WTC11 (cell line): ENCODE results near the gene FMNL2. TPM values are rescaled to one million over a fixed set of nuclear protein-coding genes. Genes with fewer than 3 reads are reported as not detected.

Experiments
- ATAC-seq: fragments of 200-7000 bp; cut with Tn5 transposase; 2 replicates; pipeline ENCODE4 v1.10.0; 2021; ENCODE audit warnings: mild to moderate bottlenecking, moderate library complexity
- CTCF ChIA-PET: fragments of 300-600 bp; sonication (Branson Sonifier 250); formaldehyde crosslinking; loops from one replicate; lab custom pipeline; 2021; ENCODE audit warnings: antibody characterized with exemption; lab: Charles Lee
- POLR2A ChIA-PET: fragments of 350-600 bp; sonication (Branson Sonifier 250); formaldehyde crosslinking; loops from one replicate; lab custom pipeline; 2021; ENCODE audit warnings: antibody characterized with exemption; lab: Charles Lee
- DNase-seq: peaks from one replicate; pipeline ENCODE4 v3.0.0; 2021; ENCODE audit warnings: low spot score
- H3K27ac Mint-ChIP-seq: 2 replicates; pipeline ENCODE4 v1.8.0; 2021; ENCODE audit warnings: mixed read lengths
- H3K27me3 Mint-ChIP-seq: 2 replicates; pipeline ENCODE4 v1.8.0; 2021; ENCODE audit warnings: low read depth, mild to moderate bottlenecking, moderate library complexity, mixed read lengths
- H3K36me3 Mint-ChIP-seq: 2 replicates; pipeline ENCODE4 v1.8.0; 2021; ENCODE audit warnings: mixed read lengths
- H3K4me1 Mint-ChIP-seq: 2 replicates; pipeline ENCODE4 v1.8.0; 2022; ENCODE audit warnings: mixed read lengths
- H3K4me3 Mint-ChIP-seq: 2 replicates; pipeline ENCODE4 v1.8.0; 2021; ENCODE audit warnings: mild to moderate bottlenecking, moderate library complexity, mixed read lengths
- H3K9me3 Mint-ChIP-seq: 2 replicates; pipeline ENCODE4 v1.8.0; 2021; ENCODE audit warnings: mixed read lengths
- ATF2 ChIP-seq: sonication (generic); formaldehyde crosslinking; IDR thresholded peaks from 2 replicates; pipeline ENCODE4 v1.8.1; 2022; ENCODE audit warnings: low read depth, missing genetic modification reagents, borderline replicate concordance
- ATF3 ChIP-seq: sonication (generic); formaldehyde crosslinking; conservative IDR thresholded peaks from 2 replicates; pipeline ENCODE4 v1.8.1; 2022; ENCODE audit warnings: mild to moderate bottlenecking, missing genetic modification reagents
- CDX4 ChIP-seq: fragments of 250-450 bp; sonication (Bioruptor Pico); IDR thresholded peaks from 2 replicates; pipeline ENCODE4 v1.9.0; 2021; ENCODE audit warnings: moderate library complexity, mild to moderate bottlenecking, inconsistent platforms, borderline replicate concordance
- CREM ChIP-seq: sonication (generic); formaldehyde crosslinking; IDR thresholded peaks from 2 replicates; pipeline ENCODE4 v1.8.1; 2022; ENCODE audit warnings: mild to moderate bottlenecking, missing genetic modification reagents, moderate library complexity
- E2F1 ChIP-seq: sonication (generic); formaldehyde crosslinking; IDR thresholded peaks from 2 replicates; pipeline ENCODE4 v1.8.0; 2022; ENCODE audit warnings: mild to moderate bottlenecking, missing genetic modification reagents
- GRHL2 ChIP-seq: fragments of 250-450 bp; sonication (Bioruptor Pico); IDR thresholded peaks from 2 replicates; pipeline ENCODE4 v1.8.0; 2022; ENCODE audit warnings: mild to moderate bottlenecking, moderate library complexity; ENCODE audit not compliant: insufficient replicate concordance, severe bottlenecking
- IRF2 ChIP-seq: sonication (generic); formaldehyde crosslinking; IDR thresholded peaks from 2 replicates; pipeline ENCODE4 v1.8.0; 2022; ENCODE audit warnings: low read depth, missing genetic modification reagents, borderline replicate concordance
- KAT7 ChIP-seq: sonication (generic); formaldehyde crosslinking; IDR thresholded peaks from 2 replicates; pipeline ENCODE4 v1.8.1; 2023; ENCODE audit warnings: missing genetic modification reagents, mild to moderate bottlenecking, borderline replicate concordance
- MLX ChIP-seq: sonication (generic); formaldehyde crosslinking; IDR thresholded peaks from 2 replicates; pipeline ENCODE4 v1.8.1; 2023; ENCODE audit warnings: mild to moderate bottlenecking, missing genetic modification reagents, moderate library complexity
- NFYB ChIP-seq: sonication (generic); formaldehyde crosslinking; conservative IDR thresholded peaks from 2 replicates; pipeline ENCODE4 v1.8.0; 2022; ENCODE audit warnings: low read depth, missing genetic modification reagents
- RELA ChIP-seq: sonication (generic); formaldehyde crosslinking; IDR thresholded peaks from 2 replicates; pipeline ENCODE4 v1.8.1; 2022; ENCODE audit warnings: missing genetic modification reagents, mild to moderate bottlenecking, borderline replicate concordance
- RORB ChIP-seq: fragments of 250-450 bp; sonication (Bioruptor Pico); IDR thresholded peaks from 2 replicates; pipeline ENCODE4 v1.9.0; 2021; ENCODE audit warnings: mild to moderate bottlenecking
- SMAD4 ChIP-seq: sonication (generic); formaldehyde crosslinking; IDR thresholded peaks from 2 replicates; pipeline ENCODE4 v1.8.0; 2022; ENCODE audit warnings: mild to moderate bottlenecking, missing genetic modification reagents
- SOX15 ChIP-seq: fragments of 250-450 bp; sonication (Bioruptor Pico); IDR thresholded peaks from 2 replicates; pipeline ENCODE4 v1.9.0; 2021; ENCODE audit warnings: mild to moderate bottlenecking
- SP1 ChIP-seq: sonication (generic); formaldehyde crosslinking; conservative IDR thresholded peaks from 2 replicates; pipeline ENCODE4 v1.8.1; 2022; ENCODE audit warnings: missing genetic modification reagents
- STAT6 ChIP-seq: sonication (generic); formaldehyde crosslinking; conservative IDR thresholded peaks from 2 replicates; pipeline ENCODE4 v1.8.1; 2023; ENCODE audit warnings: mild to moderate bottlenecking, low read depth, missing genetic modification reagents, moderate library complexity
- ZNF232 ChIP-seq: sonication (generic); formaldehyde crosslinking; IDR thresholded peaks from 2 replicates; pipeline ENCODE4 v1.8.0; 2022; ENCODE audit warnings: mild to moderate bottlenecking, missing genetic modification reagents
- ZNF317 ChIP-seq: sonication (generic); formaldehyde crosslinking; IDR thresholded peaks from 2 replicates; pipeline ENCODE4 v1.8.1; 2023; ENCODE audit warnings: low read depth, mild to moderate bottlenecking, moderate library complexity, missing genetic modification reagents, borderline replicate concordance
- ZNF423 ChIP-seq: fragments of 250-450 bp; sonication (Bioruptor Pico); IDR thresholded peaks from 2 replicates; pipeline ENCODE4 v2.1.2; 2022; ENCODE audit warnings: mild to moderate bottlenecking, moderate library complexity
- ZNF532 ChIP-seq: fragments of 250-450 bp; sonication (Bioruptor Pico); IDR thresholded peaks from 2 replicates; pipeline ENCODE4 v1.9.0; 2021; ENCODE audit warnings: mild to moderate bottlenecking, borderline replicate concordance
- total RNA-seq: library from RNA; stranded (reverse); gene quantifications from 3 replicates; pipeline ENCODE4 v1.2.3, GENCODE V29; 2021

FMNL2 gene
- total RNA-seq, 1 experiment from 2014 or later = 43.0 TPM

- TF ChIP-seq STAT6 (CRISPR knock-in tag) = no peak
- no peak for TF ChIP-seq IRF2 (CRISPR knock-in tag)
These were observed 147.1 kb downstream of the FMNL2 start (continued) for GRCh38 chr2:152481881-152482583.

- Mint-ChIP-seq H3K36me3 (no peaks in the 10 kb centered on the region), H3K27ac (no peak overlapping the region), H3K4me1 (peaks cover 23% of the 10 kb centered on the region), H3K9me3 (no peaks in the 10 kb centered on the region), H3K27me3 (no peaks in the 10 kb centered on the region), H3K4me3 (no peak overlapping the region)
- CTCF ChIA-PET = interaction anchor here (0.8 kb wide), 1 partner anchor 36 kb away, joined by 3 read pairs; no protein-coding TSS in a partner anchor
- POLR2A ChIA-PET = no interaction called here
- TF ChIP-seq CREM (no peak), E2F1 (no peak), ZNF532 (CRISPR knock-in tag) (no peak), RELA (CRISPR knock-in tag) (no peak), ZNF317 (CRISPR knock-in tag) (no peak), SP1 (CRISPR knock-in tag) (no peak), SMAD4 (CRISPR knock-in tag) (no peak), ZNF423 (CRISPR knock-in tag) (no peak), ZNF232 (CRISPR knock-in tag) (no peak), KAT7 (CRISPR knock-in tag) (no peak), GRHL2 (no peak), RORB (CRISPR knock-in tag) (no peak), ATF3 (CRISPR knock-in tag) (no peak), CDX4 (no peak), MLX (CRISPR knock-in tag) (no peak), ATF2 (CRISPR knock-in tag) (no peak), NFYB (CRISPR knock-in tag) (no peak), SOX15 (no peak)
- no peak for ATAC-seq
- DNase-seq = no peak
These were observed 148.5 kb downstream of the FMNL2 start for GRCh38 chr2:152483276-152484063.
